DOHH2 (cell line): Measurements from ENCODE around the gene EPM2AIP1.

Experiments
- EZH2phosphoT487 ChIP-seq: fragments of 200-600 bp; sonication (generic); IDR thresholded peaks from 2 replicates; pipeline ENCODE4 v1.6.1; 2017; ENCODE audit warnings: borderline replicate concordance, mild to moderate bottlenecking, antibody characterized with exemption, low read length, moderate library complexity, mixed read lengths
- TF ChIP-seq, protein P1 (sequence below): fragments of 200-600 bp; sonication (generic); IDR thresholded peaks from one replicate; pipeline ENCODE4 v1.5.1; 2014; ENCODE audit warnings: antibody characterized with exemption, mild to moderate bottlenecking, low read depth, low read length; ENCODE audit not compliant: poor library complexity, severe bottlenecking

DNA sequence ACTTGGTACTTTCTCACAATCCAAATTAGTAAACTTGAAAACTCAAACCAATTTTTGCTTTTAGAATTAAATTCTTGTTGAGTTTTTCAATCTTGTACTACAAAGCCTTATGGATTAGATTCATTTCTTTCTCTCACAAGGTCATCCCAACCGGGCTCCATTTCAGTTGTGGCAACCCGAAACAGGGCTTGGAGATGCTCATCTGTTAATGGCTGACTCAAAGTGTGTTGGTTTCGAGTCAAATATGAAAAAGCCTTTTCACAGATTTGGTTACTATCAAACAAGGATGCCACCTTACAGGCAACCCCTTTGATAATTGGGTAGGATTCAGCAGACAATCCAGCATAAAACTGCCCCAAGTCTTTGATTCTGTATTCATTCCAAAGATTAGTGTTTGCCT is 1.8 kb downstream of the EPM2AIP1 start:
- TF ChIP-seq, protein P1, sequence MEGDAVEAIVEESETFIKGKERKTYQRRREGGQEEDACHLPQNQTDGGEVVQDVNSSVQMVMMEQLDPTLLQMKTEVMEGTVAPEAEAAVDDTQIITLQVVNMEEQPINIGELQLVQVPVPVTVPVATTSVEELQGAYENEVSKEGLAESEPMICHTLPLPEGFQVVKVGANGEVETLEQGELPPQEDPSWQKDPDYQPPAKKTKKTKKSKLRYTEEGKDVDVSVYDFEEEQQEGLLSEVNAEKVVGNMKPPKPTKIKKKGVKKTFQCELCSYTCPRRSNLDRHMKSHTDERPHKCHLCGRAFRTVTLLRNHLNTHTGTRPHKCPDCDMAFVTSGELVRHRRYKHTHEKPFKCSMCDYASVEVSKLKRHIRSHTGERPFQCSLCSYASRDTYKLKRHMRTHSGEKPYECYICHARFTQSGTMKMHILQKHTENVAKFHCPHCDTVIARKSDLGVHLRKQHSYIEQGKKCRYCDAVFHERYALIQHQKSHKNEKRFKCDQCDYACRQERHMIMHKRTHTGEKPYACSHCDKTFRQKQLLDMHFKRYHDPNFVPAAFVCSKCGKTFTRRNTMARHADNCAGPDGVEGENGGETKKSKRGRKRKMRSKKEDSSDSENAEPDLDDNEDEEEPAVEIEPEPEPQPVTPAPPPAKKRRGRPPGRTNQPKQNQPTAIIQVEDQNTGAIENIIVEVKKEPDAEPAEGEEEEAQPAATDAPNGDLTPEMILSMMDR, result no peak
- TF ChIP-seq EZH2phosphoT487, result no peak
